HTERT RPE-1 (cell line): ENCODE data around the gene SLC16A5.
"Not testable (repeated sequence)": the region's sequence is repeated elsewhere in the genome, so short reads cannot be mapped to it uniquely, and the experiment has no call there.

Experiments used
- in situ Hi-C: fragments of 300-500 bp; cut with MboI; formaldehyde crosslinking; loops from 4 replicates; pipeline ENCODE4 v1.14.3; 2020; ENCODE audit warnings: low sequenced_read_pairs

The SLC16A5 gene

GRCh38 chr17:75087558-75088453 is at the start of gene SLC16A5:
SLC16A5 (plus strand) TSS chr17:75087954; CDS start chr17:75093637, 5,683 bp downstream.
- in situ Hi-C loops = no loop called here

GRCh38 chr17:75039238-75039637 is 48.5 kb upstream of the SLC16A5 start:
- in situ Hi-C loops = no loop called here

GRCh38 chr17:75041656-75042280 is 46.0 kb upstream of the SLC16A5 start:
- in situ Hi-C loops = no loop called here

- in situ Hi-C loops = not testable (repeated sequence)
Measured at GRCh38 chr17:75043789-75044188, 44.0 kb upstream of the SLC16A5 start.

- in situ Hi-C loops = no loop called here
Measured at GRCh38 chr17:75044716-75045115, 43.0 kb upstream of the SLC16A5 start.

- in situ Hi-C loops = not testable (repeated sequence)
Measured at GRCh38 chr17:75045946-75046406, 41.8 kb upstream of the SLC16A5 start.

- in situ Hi-C loops = no loop called here
Measured at GRCh38 chr17:75046407-75047289, 41.1 kb upstream of the SLC16A5 start, which contains the start of the genes ATP5PD and KCTD2. ATP5PD (minus strand) TSS chr17:75046969; CDS start chr17:75042650, 4,319 bp downstream. KCTD2 (plus strand) TSS chr17:75047225; CDS start chr17:75047251, 26 bp downstream.

GRCh38 chr17:75047398-75048098 is 40.2 kb upstream of the SLC16A5 start:
- in situ Hi-C loops = no loop called here

- in situ Hi-C loops = no loop called here
Measured at GRCh38 chr17:75048249-75048878, 39.4 kb upstream of the SLC16A5 start.

- in situ Hi-C loops = no loop called here
Measured at GRCh38 chr17:75049057-75049456, 38.7 kb upstream of the SLC16A5 start.

GRCh38 chr17:75049706-75050105 is 38.0 kb upstream of the SLC16A5 start:
- in situ Hi-C loops = no loop called here

GRCh38 chr17:75051941-75052340 is 35.8 kb upstream of the SLC16A5 start:
- in situ Hi-C loops = no loop called here

GRCh38 chr17:75059369-75060345 is 28.1 kb upstream of the SLC16A5 start:
- in situ Hi-C loops = no loop called here

GRCh38 chr17:75060434-75061054 is 27.2 kb upstream of the SLC16A5 start:
- in situ Hi-C loops = no loop called here

GRCh38 chr17:75061055-75061438 is 26.7 kb upstream of the SLC16A5 start:
- in situ Hi-C loops = no loop called here

- in situ Hi-C loops = no loop called here
Measured at GRCh38 chr17:75061618-75062017, 26.1 kb upstream of the SLC16A5 start.

- in situ Hi-C loops = no loop called here
Measured at GRCh38 chr17:75063201-75063600, 24.6 kb upstream of the SLC16A5 start.

GRCh38 chr17:75063626-75064025 is 24.1 kb upstream of the SLC16A5 start:
- in situ Hi-C loops = no loop called here
